Inflammatory macrophage (primary cell): ENCODE measurements around the gene F8.
"Not testable (repeated sequence)": the region's sequence is repeated elsewhere in the genome, so short reads cannot be mapped to it uniquely, and the experiment has no call there.

Source experiments
- DNase-seq, 2 donors: peaks; one replicate each; pipeline ENCODE4 v3.0.0-alpha.2; 2020 to 2022

Gene F8

GRCh38 chrX:155028877-155029291 is 6.4 kb upstream of the F8 start:
- no peak for DNase-seq

- no peak for DNase-seq
Measured at GRCh38 chrX:155028129-155028528, 5.6 kb upstream of the F8 start.

- peak; percentile 68 to 79 for DNase-seq
Measured at GRCh38 chrX:155027509-155028066, 5.1 kb upstream of the F8 start.

- peak; percentile 93 to 95 for DNase-seq
Measured at GRCh38 chrX:155026727-155027508, 4.4 kb upstream of the F8 start, which contains the start of gene FUNDC2. Gene FUNDC2 (plus strand): TSS chrX:155026844. CDS start chrX:155026939, 95 bp downstream.

- no peak for DNase-seq
Measured at GRCh38 chrX:155026420-155026726, 3.9 kb upstream of the F8 start.

GRCh38 chrX:155023907-155024833 is 1.6 kb upstream of the F8 start:
- DNase-seq = no peak

GRCh38 chrX:155020591-155020990 is 1.9 kb downstream of the F8 start:
- no peak for DNase-seq

- no peak for DNase-seq
Measured at GRCh38 chrX:155009994-155010472, 12.5 kb downstream of the F8 start.

- DNase-seq = not testable (repeated sequence)
Measured at GRCh38 chrX:155008578-155008977, 13.9 kb downstream of the F8 start.

GRCh38 chrX:155006913-155007671 is 15.4 kb downstream of the F8 start:
- DNase-seq = not testable (repeated sequence)

- not testable (repeated sequence) for DNase-seq
Measured at GRCh38 chrX:155006379-155006778, 16.1 kb downstream of the F8 start.

- no peak for DNase-seq
Measured at GRCh38 chrX:155005190-155005589, 17.3 kb downstream of the F8 start.

GRCh38 chrX:155001873-155002272 is 20.6 kb downstream of the F8 start:
- no peak for DNase-seq

- DNase-seq = no peak
Measured at GRCh38 chrX:155000841-155001240, 21.7 kb downstream of the F8 start.

GRCh38 chrX:154998204-154998880 is 24.2 kb downstream of the F8 start:
- DNase-seq = no peak

- DNase-seq = no peak
Measured at GRCh38 chrX:154991476-154991875, 31.0 kb downstream of the F8 start.

GRCh38 chrX:154991039-154991438 is 31.5 kb downstream of the F8 start:
- DNase-seq = no peak

GRCh38 chrX:154990496-154990895 is 32.0 kb downstream of the F8 start:
- DNase-seq = no peak

GRCh38 chrX:154988719-154989118 is 33.8 kb downstream of the F8 start:
- DNase-seq = no peak

GRCh38 chrX:154987940-154988339 is 34.6 kb downstream of the F8 start:
- no peak for DNase-seq

- no peak for DNase-seq
Measured at GRCh38 chrX:154986826-154987575, 35.5 kb downstream of the F8 start.
